A673 (cell line): ENCODE results near the gene PLCL1. TPM values are rescaled to one million over a fixed set of nuclear protein-coding genes. Genes with fewer than 3 reads are reported as not detected.
"Not testable (repeated sequence)": the region's sequence is repeated elsewhere in the genome, so short reads cannot be mapped to it uniquely, and the experiment has no call there.

Experiments
- BruUV-seq: library from RNA; stranded (reverse); fragments of 400-500 nt; replicated peaks from 2 replicates; lab custom pipeline; 2021; lab: Mats Ljungman, UMichigan
- CTCF ChIA-PET: fragments of 300-600 bp; sonication (Branson Sonifier 250); formaldehyde crosslinking; loops from one replicate; lab custom pipeline; 2022; ENCODE audit warnings: antibody characterized with exemption; lab: Charles Lee
- POLR2A ChIA-PET: fragments of 300-600 bp; sonication (Branson Sonifier 250); formaldehyde crosslinking; loops from one replicate; lab custom pipeline; 2022; ENCODE audit warnings: antibody characterized with exemption; ENCODE audit not compliant: low non-redundant PET; lab: Charles Lee
- DNase-seq: peaks from one replicate; pipeline ENCODE4 v3.0.0-alpha.2; 2015; ENCODE audit warnings: low spot score
- H3K27ac ChIP-seq: fragments of 200-600 bp; sonication (generic); 2 replicates; pipeline ENCODE4 v1.5.1; 2016; ENCODE audit warnings: mixed run types, low read depth, mild to moderate bottlenecking, mixed read lengths, antibody characterized with exemption, low read length; ENCODE audit not compliant: poor library complexity, severe bottlenecking
- H3K27me3 ChIP-seq: fragments of 200-600 bp; sonication (generic); replicated peaks from 2 replicates; pipeline ENCODE4 v1.6.1; 2017; ENCODE audit warnings: mixed run types, low read depth, mild to moderate bottlenecking, mixed read lengths, antibody characterized with exemption, low read length; ENCODE audit not compliant: insufficient read depth, poor library complexity
- H3K36me3 ChIP-seq: fragments of 200-600 bp; sonication (generic); 2 replicates; pipeline ENCODE4 v1.6.1; 2016; ENCODE audit warnings: mixed run types, mild to moderate bottlenecking, mixed read lengths, antibody characterized with exemption, low read length; ENCODE audit not compliant: insufficient read depth, poor library complexity, severe bottlenecking
- H3K4me1 ChIP-seq: fragments of 200-600 bp; sonication (generic); 2 replicates; pipeline ENCODE4 v1.6.1; 2017; ENCODE audit warnings: mixed run types, mild to moderate bottlenecking, mixed read lengths, antibody characterized with exemption, low read length; ENCODE audit not compliant: insufficient read depth, poor library complexity, severe bottlenecking
- H3K4me3 ChIP-seq: fragments of 200-600 bp; sonication (generic); 2 replicates; pipeline ENCODE4 v1.5.1; 2016; ENCODE audit warnings: low read depth, mixed run types, mild to moderate bottlenecking, mixed read lengths, low read length; ENCODE audit not compliant: poor library complexity, severe bottlenecking
- H3K9me3 ChIP-seq: fragments of 200-600 bp; sonication (generic); 2 replicates; pipeline ENCODE4 v1.6.1; 2016; ENCODE audit warnings: mixed run types, low read depth, mild to moderate bottlenecking, mixed read lengths, antibody characterized with exemption, low read length; ENCODE audit not compliant: poor library complexity, severe bottlenecking
- EZH2 ChIP-seq: fragments of 200-600 bp; sonication (generic); IDR thresholded peaks from 2 replicates; pipeline ENCODE4 v1.6.1; 2017; ENCODE audit warnings: borderline replicate concordance, low read depth, mild to moderate bottlenecking, mixed read lengths, antibody characterized with exemption, low read length; ENCODE audit not compliant: poor library complexity, severe bottlenecking
- intact Hi-C: fragments of 100-400 bp; cut with micrococcal nuclease; formaldehyde crosslinking; loops from one replicate; pipeline ENCODE4 v1.10.0; 2022; ENCODE audit not compliant: unreplicated experiment
- total RNA-seq: library from RNA; stranded (reverse); gene quantifications from 2 replicates; pipeline ENCODE4 v1.2.3, GENCODE V29; 2021
- TF ChIP-seq, protein P1 (sequence below): fragments of 300-800, 200-600 bp; sonication (generic); conservative IDR thresholded peaks from 2 replicates; pipeline ENCODE4 v1.5.1; 2017; ENCODE audit warnings: low read depth, mild to moderate bottlenecking, antibody characterized with exemption, low read length, moderate library complexity, mixed read lengths

The PLCL1 gene
- total RNA-seq, 1 experiment from 2014 or later, result not detected

DNA sequence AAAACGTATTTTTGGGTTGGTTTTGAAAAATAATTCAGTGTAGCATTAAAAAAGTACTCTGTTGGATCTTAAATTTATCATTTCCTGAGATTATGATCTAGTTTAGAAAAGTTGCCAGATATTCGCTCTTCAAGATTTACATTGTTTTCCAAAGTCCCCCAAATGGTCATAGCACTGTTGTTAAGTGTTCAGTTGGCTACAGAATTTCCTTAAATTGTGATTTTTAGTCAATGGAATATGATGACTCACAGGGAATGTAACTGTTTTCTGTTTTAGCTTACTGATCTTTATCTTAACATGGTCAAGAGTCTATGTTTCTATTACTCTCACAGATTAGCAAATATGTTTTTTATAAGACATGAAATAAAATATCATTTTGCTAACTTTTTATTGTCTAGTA, 23.2 kb downstream of the PLCL1 start:
- no peaks in the 10 kb centered on the region for H3K27me3 ChIP-seq
- H3K4me1 ChIP-seq, result no peaks in the 10 kb centered on the region
- no peaks in the 10 kb centered on the region for H3K36me3 ChIP-seq
- BruUV-seq, result no TSS peak
- ChIA-PET POLR2A (no interaction called here), CTCF (no interaction called here)
- no peak overlapping the region for H3K27ac ChIP-seq
- intact Hi-C loops, result no loop called here
- no peaks in the 10 kb centered on the region for H3K9me3 ChIP-seq
- no peak for TF ChIP-seq EZH2
- TF ChIP-seq, protein P1, sequence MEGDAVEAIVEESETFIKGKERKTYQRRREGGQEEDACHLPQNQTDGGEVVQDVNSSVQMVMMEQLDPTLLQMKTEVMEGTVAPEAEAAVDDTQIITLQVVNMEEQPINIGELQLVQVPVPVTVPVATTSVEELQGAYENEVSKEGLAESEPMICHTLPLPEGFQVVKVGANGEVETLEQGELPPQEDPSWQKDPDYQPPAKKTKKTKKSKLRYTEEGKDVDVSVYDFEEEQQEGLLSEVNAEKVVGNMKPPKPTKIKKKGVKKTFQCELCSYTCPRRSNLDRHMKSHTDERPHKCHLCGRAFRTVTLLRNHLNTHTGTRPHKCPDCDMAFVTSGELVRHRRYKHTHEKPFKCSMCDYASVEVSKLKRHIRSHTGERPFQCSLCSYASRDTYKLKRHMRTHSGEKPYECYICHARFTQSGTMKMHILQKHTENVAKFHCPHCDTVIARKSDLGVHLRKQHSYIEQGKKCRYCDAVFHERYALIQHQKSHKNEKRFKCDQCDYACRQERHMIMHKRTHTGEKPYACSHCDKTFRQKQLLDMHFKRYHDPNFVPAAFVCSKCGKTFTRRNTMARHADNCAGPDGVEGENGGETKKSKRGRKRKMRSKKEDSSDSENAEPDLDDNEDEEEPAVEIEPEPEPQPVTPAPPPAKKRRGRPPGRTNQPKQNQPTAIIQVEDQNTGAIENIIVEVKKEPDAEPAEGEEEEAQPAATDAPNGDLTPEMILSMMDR, result no peak
- H3K4me3 ChIP-seq, result no peak overlapping the region
- DNase-seq, result no peak

DNA sequence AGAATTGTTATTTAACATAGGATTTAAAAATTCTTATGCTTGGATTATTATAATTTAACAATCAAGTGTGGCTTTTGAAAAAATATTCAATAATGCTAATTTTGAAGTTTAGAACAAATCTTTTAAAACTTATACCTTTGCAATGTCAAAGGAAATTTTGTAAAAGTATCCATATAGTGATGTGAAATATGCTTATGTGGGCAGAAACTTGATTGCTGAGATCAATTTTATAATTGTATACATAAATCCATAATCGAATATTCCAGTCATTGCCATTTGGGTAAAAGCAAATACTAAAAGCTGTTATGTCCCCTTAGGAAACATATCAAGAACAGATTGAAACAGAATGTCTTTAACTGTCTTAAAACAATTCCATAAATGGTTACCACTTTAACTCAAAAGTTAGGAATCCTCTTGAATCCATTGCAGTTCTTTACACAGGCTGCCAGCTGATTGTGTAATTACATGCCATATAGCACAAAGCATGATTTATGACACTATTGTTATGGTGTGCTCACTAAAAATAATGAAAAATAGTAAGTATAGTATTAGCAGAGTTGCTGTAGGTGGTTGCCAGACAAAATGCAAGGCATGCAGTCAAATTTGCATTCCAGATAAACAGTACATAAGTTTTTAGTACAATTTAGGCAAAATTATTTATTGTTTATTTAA, 24.2 kb downstream of the PLCL1 start:
- Histone ChIP-seq H3K4me1 (no peaks in the 10 kb centered on the region), H3K27me3 (no peaks in the 10 kb centered on the region), H3K4me3 (no peak overlapping the region), H3K27ac (no peak overlapping the region), H3K9me3 (no peaks in the 10 kb centered on the region), H3K36me3 (no peaks in the 10 kb centered on the region)
- intact Hi-C loops, result no loop called here
- no TSS peak for BruUV-seq
- ChIA-PET CTCF (no interaction called here), POLR2A (no interaction called here)
- TF ChIP-seq, protein P1, result no peak
- TF ChIP-seq EZH2, result no peak
- DNase-seq, result peak; percentile 33

DNA sequence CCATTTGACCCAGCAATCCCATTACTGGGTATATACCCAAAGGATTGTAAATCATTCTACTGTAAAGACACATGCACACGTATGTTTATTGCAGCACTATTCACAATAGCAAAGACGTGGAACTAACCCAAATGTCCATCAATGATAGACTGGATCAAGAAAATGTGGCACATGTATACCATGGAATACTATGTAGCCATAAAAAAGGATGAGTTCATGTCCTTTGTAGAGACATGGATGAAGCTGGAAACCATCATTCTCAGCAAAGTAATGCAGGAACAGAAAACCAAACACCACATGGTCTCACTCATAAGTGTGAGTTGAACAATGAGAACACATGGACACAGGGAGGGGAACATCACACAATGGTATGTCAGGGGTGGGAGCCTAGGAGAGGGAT, 30.4 kb downstream of the PLCL1 start:
- H3K27ac ChIP-seq, POLR2A ChIA-PET, H3K9me3 ChIP-seq, H3K4me1 ChIP-seq, H3K27me3 ChIP-seq, BruUV-seq, CTCF ChIA-PET, H3K4me3 ChIP-seq, DNase-seq, H3K36me3 ChIP-seq, intact Hi-C loops: not testable (repeated sequence)

DNA sequence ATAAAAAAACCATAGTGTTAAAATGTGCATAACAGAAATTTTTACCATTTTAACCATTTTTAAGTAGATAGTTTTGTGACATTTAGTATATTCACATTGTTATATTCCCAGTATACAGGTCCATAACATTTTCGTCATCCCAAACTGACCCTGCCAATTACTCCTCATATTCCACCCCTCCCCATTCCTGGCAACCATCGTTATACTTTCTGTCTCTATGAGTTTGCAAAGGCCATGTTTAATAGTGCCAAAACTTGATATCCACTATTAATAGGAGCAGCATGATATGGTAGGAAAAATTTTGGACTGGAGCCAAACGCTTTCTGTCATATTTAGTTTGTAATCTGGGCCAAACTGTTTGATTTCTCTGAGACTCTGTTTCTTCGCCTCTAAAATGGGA, 30.9 kb downstream of the PLCL1 start:
- Histone ChIP-seq H3K4me1 (no peaks in the 10 kb centered on the region), H3K9me3 (no peaks in the 10 kb centered on the region), H3K4me3 (no peak overlapping the region), H3K27me3 (no peaks in the 10 kb centered on the region), H3K27ac (no peak overlapping the region), H3K36me3 (no peaks in the 10 kb centered on the region)
- BruUV-seq, result no TSS peak
- intact Hi-C loops, result no loop called here
- TF ChIP-seq, protein P1, result no peak
- no peak for TF ChIP-seq EZH2
- no peak for DNase-seq
- ChIA-PET POLR2A (no interaction called here), CTCF (no interaction called here)
